HG03571 (cell line): ENCODE results near the gene MCRIP1.
A peak's percentile ranks its signal among the peaks of the same experiment; 100 is the strongest.
"Not testable (repeated sequence)": the region's sequence is repeated elsewhere in the genome, so short reads cannot be mapped to it uniquely, and the experiment has no call there.

ENCODE experiments used
- ATAC-seq: cut with Tn5 transposase; IDR thresholded peaks from one replicate; pipeline ENCODE4 v1.9.1; 2021; ENCODE audit not compliant: unreplicated experiment

The MCRIP1 gene

GRCh38 chr17:81841866-81842265, 8.8 kb upstream of the MCRIP1 start:
- no peak for ATAC-seq

GRCh38 chr17:81840826-81841778, 8.0 kb upstream of the MCRIP1 start:
- no peak for ATAC-seq

- not testable (repeated sequence) for ATAC-seq
Observed at GRCh38 chr17:81840059-81840458, 7.0 kb upstream of the MCRIP1 start.

- ATAC-seq: no peak
Observed at GRCh38 chr17:81839301-81839700, 6.2 kb upstream of the MCRIP1 start.

GRCh38 chr17:81838753-81839255, 5.7 kb upstream of the MCRIP1 start:
- ATAC-seq: no peak

GRCh38 chr17:81837641-81838040, 4.5 kb upstream of the MCRIP1 start:
- ATAC-seq: no peak

- no peak for ATAC-seq
Observed at GRCh38 chr17:81834831-81835267, 1.8 kb upstream of the MCRIP1 start, which contains the start of gene PPP1R27. TSS of gene PPP1R27 (minus strand) at chr17:81835050. CDS start at chr17:81834953, 97 bp downstream.

- ATAC-seq: no peak
Observed at GRCh38 chr17:81833921-81834830, 1.1 kb upstream of the MCRIP1 start.

- ATAC-seq: peak; percentile 49
Observed at GRCh38 chr17:81832608-81833159, 407 bp downstream of the MCRIP1 start.

GRCh38 chr17:81831957-81832607, 1.0 kb downstream of the MCRIP1 start:
- ATAC-seq: no peak

- ATAC-seq: no peak
Observed at GRCh38 chr17:81831563-81831956, 1.5 kb downstream of the MCRIP1 start.

GRCh38 chr17:81829858-81830257, 3.2 kb downstream of the MCRIP1 start:
- ATAC-seq: no peak

GRCh38 chr17:81828656-81829055, 4.4 kb downstream of the MCRIP1 start:
- ATAC-seq: no peak

- ATAC-seq: no peak
Observed at GRCh38 chr17:81825841-81826466, 7.1 kb downstream of the MCRIP1 start.

GRCh38 chr17:81824595-81824994, 8.5 kb downstream of the MCRIP1 start:
- ATAC-seq: no peak

GRCh38 chr17:81823820-81824550, 9.1 kb downstream of the MCRIP1 start:
- ATAC-seq: no peak

GRCh38 chr17:81822996-81823819, 9.9 kb downstream of the MCRIP1 start:
- no peak for ATAC-seq

- no peak for ATAC-seq
Observed at GRCh38 chr17:81822312-81822637, 10.8 kb downstream of the MCRIP1 start.
